Measurements from ENCODE around the gene PACRG.

Gene PACRG

GRCh38 chr6:163296835-163297519, 569.2 kb downstream of the PACRG start:
- no peak for DNase-seq (ENCODE audit: low read depth)
- no peak overlapping the region for H3K4me3 ChIP-seq (ENCODE audit: low read depth, low read length)
- TF ChIP-seq CTCF (IDR thresholded peaks at IDR 0.05; ENCODE audit: low read depth, low read length) (no peak), POLR2A (IDR thresholded peaks at IDR 0.05; ENCODE audit: extremely low read depth, insufficient read length) (no peak), MAX (IDR thresholded peaks at IDR 0.05; ENCODE audit: low read depth, low read length) (no peak), MYC (IDR thresholded peaks at IDR 0.05; ENCODE audit: low read depth, low read length) (no peak)

GRCh38 chr6:163298079-163298830, 570.5 kb downstream of the PACRG start:
- no peak overlapping the region for H3K4me3 ChIP-seq (ENCODE audit: low read depth, low read length)
- TF ChIP-seq POLR2A (IDR thresholded peaks at IDR 0.05; ENCODE audit: extremely low read depth, insufficient read length) (no peak), MAX (IDR thresholded peaks at IDR 0.05; ENCODE audit: low read depth, low read length) (no peak), MYC (IDR thresholded peaks at IDR 0.05; ENCODE audit: low read depth, low read length) (no peak), CTCF (IDR thresholded peaks at IDR 0.05; ENCODE audit: low read depth, low read length) (no peak)
- no peak for DNase-seq (ENCODE audit: low read depth)

GRCh38 chr6:163300838-163301237, 573.1 kb downstream of the PACRG start:
- no peak overlapping the region for H3K4me3 ChIP-seq (ENCODE audit: low read depth, low read length)
- TF ChIP-seq MYC (IDR thresholded peaks at IDR 0.05; ENCODE audit: low read depth, low read length): no peak
- DNase-seq (ENCODE audit: low read depth): no peak

- no peak overlapping the region for H3K4me3 ChIP-seq (ENCODE audit: low read depth, low read length)
- TF ChIP-seq CTCF (IDR thresholded peaks at IDR 0.05; ENCODE audit: low read depth, low read length): no peak
- TF ChIP-seq POLR2A (IDR thresholded peaks at IDR 0.05; ENCODE audit: extremely low read depth, insufficient read length): no peak
- no peak for TF ChIP-seq MYC (IDR thresholded peaks at IDR 0.05; ENCODE audit: low read depth, low read length)
- TF ChIP-seq MAX (IDR thresholded peaks at IDR 0.05; ENCODE audit: low read depth, low read length): no peak
- no peak for DNase-seq (ENCODE audit: low read depth)
These were observed 574.2 kb downstream of the PACRG start for GRCh38 chr6:163301726-163302635.

GRCh38 chr6:163302747-163303146, 575.0 kb downstream of the PACRG start:
- TF ChIP-seq POLR2A (IDR thresholded peaks at IDR 0.05; ENCODE audit: extremely low read depth, insufficient read length) (no peak), MYC (IDR thresholded peaks at IDR 0.05; ENCODE audit: low read depth, low read length) (no peak), MAX (IDR thresholded peaks at IDR 0.05; ENCODE audit: low read depth, low read length) (no peak), CTCF (IDR thresholded peaks at IDR 0.05; ENCODE audit: low read depth, low read length) (no peak)
- DNase-seq (ENCODE audit: low read depth): no peak
- no peak overlapping the region for H3K4me3 ChIP-seq (ENCODE audit: low read depth, low read length)

Measured in NB4 (cell line).